Loucy (cell line): Measurements from ENCODE around the gene SLC1A1.

Experiments
- H2AFZ ChIP-seq: fragments of 200-600 bp; sonication (generic); 2 replicates; pipeline ENCODE4 v1.6.0; 2016; ENCODE audit warnings: antibody characterized with exemption, mild to moderate bottlenecking, low read length, moderate library complexity
- H3F3A ChIP-seq: fragments of 200-600 bp; 2 replicates; pipeline ENCODE4 v1.6.0; 2016; ENCODE audit warnings: antibody characterized with exemption, low read depth, mild to moderate bottlenecking
- H3K27me3 ChIP-seq: fragments of 200-600 bp; sonication (generic); 2 replicates; pipeline ENCODE4 v1.6.1; 2014; ENCODE audit warnings: low read length, mild to moderate bottlenecking; ENCODE audit not compliant: insufficient read depth, poor library complexity, severe bottlenecking
- H3K36me3 ChIP-seq: fragments of 200-600 bp; sonication (generic); 2 replicates; pipeline ENCODE4 v1.6.1; 2016; ENCODE audit warnings: low read length; ENCODE audit not compliant: insufficient read depth
- H3K4me1 ChIP-seq: fragments of 200-600 bp; sonication (generic); 2 replicates; pipeline ENCODE4 v1.5.1; 2014; ENCODE audit warnings: low read length, mild to moderate bottlenecking; ENCODE audit not compliant: insufficient read depth, poor library complexity, severe bottlenecking
- H3K4me2 ChIP-seq: fragments of 200-600 bp; sonication (generic); 2 replicates; pipeline ENCODE4 v1.6.0; 2014; ENCODE audit warnings: antibody characterized with exemption, low read length, low read depth, mild to moderate bottlenecking; ENCODE audit not compliant: poor library complexity, severe bottlenecking
- H3K4me3 ChIP-seq: fragments of 200-600 bp; sonication (generic); 2 replicates; pipeline ENCODE4 v1.5.1; 2014; ENCODE audit warnings: low read length, mild to moderate bottlenecking, mixed read lengths; ENCODE audit not compliant: poor library complexity, severe bottlenecking
- H3K79me2 ChIP-seq: fragments of 200-600 bp; sonication (generic); 2 replicates; pipeline ENCODE4 v1.6.1; 2014; ENCODE audit warnings: low read length; ENCODE audit not compliant: insufficient read depth
- H3K9ac ChIP-seq: fragments of 200-600 bp; sonication (generic); 2 replicates; pipeline ENCODE4 v1.6.0; 2014; ENCODE audit warnings: mild to moderate bottlenecking, low read depth, low read length, moderate library complexity; ENCODE audit not compliant: poor library complexity, severe bottlenecking
- H3K9me2 ChIP-seq: fragments of 200-600 bp; sonication (generic); replicated peaks from 2 replicates; pipeline ENCODE4 v1.6.1; 2016; ENCODE audit warnings: low read depth, low read length, mixed read lengths
- H3K9me3 ChIP-seq: fragments of 200-600 bp; sonication (generic); 2 replicates; pipeline ENCODE4 v1.6.1; 2014; ENCODE audit warnings: mild to moderate bottlenecking, antibody characterized with exemption, low read length, low read depth; ENCODE audit not compliant: insufficient read depth
- H4K20me1 ChIP-seq: fragments of 200-600 bp; sonication (generic); 2 replicates; pipeline ENCODE4 v1.6.0; 2014; ENCODE audit warnings: antibody characterized with exemption, low read length, mild to moderate bottlenecking; ENCODE audit not compliant: insufficient read depth, poor library complexity, severe bottlenecking
- EZH2phosphoT487 ChIP-seq: fragments of 200-600 bp; IDR thresholded peaks from 2 replicates; pipeline ENCODE4 v1.6.1; 2018; ENCODE audit warnings: antibody characterized with exemption, mild to moderate bottlenecking, moderate library complexity, borderline replicate concordance
- TF ChIP-seq, protein P1 (sequence below): fragments of 200-600 bp; sonication (generic); conservative IDR thresholded peaks from 2 replicates; pipeline ENCODE4 v1.5.1; 2014; ENCODE audit warnings: mild to moderate bottlenecking, antibody characterized with exemption, low read length

The SLC1A1 gene

DNA sequence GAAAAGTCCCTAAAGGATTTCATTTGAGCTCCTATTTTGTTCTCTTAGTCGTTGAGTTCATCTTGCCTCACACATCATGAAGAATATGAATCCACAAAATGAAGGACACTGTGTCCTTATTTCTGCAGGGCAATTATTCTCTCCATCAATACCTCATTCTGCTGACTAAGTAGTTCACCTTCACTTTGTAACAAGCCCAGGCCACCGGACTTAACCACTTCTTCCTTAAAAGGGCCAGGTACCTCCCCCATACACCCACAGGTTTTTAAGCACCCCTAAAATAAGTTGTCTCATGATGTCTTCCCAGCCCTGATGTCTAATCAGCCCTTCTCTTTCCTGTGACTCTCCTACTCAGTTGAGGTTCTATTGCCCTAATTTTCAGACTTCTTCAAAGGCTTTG is 104.7 kb downstream of the SLC1A1 start:
- Histone ChIP-seq H3K4me2 (no peak overlapping the region), H2AFZ (no peak overlapping the region), H3K27me3 (peaks cover 16% of the 10 kb centered on the region), H3F3A (no peaks in the 10 kb centered on the region), H3K9me2 (no peaks in the 10 kb centered on the region), H3K4me1 (no peaks in the 10 kb centered on the region), H3K4me3 (no peak overlapping the region), H3K79me2 (no peaks in the 10 kb centered on the region), H3K9me3 (no peaks in the 10 kb centered on the region), H3K9ac (no peak overlapping the region), H4K20me1 (no peaks in the 10 kb centered on the region), H3K36me3 (no peaks in the 10 kb centered on the region)
- TF ChIP-seq, protein P1, sequence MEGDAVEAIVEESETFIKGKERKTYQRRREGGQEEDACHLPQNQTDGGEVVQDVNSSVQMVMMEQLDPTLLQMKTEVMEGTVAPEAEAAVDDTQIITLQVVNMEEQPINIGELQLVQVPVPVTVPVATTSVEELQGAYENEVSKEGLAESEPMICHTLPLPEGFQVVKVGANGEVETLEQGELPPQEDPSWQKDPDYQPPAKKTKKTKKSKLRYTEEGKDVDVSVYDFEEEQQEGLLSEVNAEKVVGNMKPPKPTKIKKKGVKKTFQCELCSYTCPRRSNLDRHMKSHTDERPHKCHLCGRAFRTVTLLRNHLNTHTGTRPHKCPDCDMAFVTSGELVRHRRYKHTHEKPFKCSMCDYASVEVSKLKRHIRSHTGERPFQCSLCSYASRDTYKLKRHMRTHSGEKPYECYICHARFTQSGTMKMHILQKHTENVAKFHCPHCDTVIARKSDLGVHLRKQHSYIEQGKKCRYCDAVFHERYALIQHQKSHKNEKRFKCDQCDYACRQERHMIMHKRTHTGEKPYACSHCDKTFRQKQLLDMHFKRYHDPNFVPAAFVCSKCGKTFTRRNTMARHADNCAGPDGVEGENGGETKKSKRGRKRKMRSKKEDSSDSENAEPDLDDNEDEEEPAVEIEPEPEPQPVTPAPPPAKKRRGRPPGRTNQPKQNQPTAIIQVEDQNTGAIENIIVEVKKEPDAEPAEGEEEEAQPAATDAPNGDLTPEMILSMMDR, result no peak
- no peak for TF ChIP-seq EZH2phosphoT487

DNA sequence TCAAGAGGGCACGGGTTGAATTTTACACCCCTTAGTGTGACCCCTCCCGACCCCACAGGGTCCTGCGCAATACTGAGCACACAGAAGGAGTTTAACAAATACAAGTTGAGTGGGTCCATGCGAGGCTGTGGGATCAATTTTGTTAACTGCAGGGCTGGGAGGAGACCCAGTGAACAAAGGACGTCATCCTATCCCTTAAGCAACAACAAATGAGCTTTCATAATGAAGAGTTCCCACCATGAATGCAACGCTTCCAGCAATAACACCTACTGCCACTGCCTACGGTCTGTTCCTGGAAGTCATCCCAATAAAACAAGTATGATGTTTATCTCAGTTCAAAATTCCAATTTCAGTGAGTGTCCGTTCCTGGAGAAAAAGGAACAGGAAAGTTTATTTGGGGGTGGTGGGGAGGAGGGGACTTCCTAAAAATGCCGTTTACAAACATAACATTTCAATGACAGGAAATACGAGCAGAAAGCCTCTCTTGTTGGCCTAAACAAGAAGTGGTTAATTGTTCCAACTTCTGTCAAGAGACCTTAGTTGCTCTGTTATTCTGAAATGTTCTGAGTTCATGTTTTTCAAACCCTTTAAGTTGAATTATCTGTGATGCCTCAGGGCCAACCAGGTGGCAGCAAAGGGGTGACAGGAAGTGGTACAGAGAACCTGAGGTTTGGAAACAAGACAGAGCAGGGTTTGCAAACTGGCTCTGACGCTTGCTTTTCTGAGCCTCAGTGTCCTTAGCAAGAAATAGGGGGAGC is 106.1 kb downstream of the SLC1A1 start:
- no peaks in the 10 kb centered on the region for H3K79me2 ChIP-seq
- H3K4me3 ChIP-seq, result no peak overlapping the region
- no peaks in the 10 kb centered on the region for H3K9me2 ChIP-seq
- H3K4me2 ChIP-seq, result no peak overlapping the region
- H4K20me1 ChIP-seq, result no peaks in the 10 kb centered on the region
- no peaks in the 10 kb centered on the region for H3F3A ChIP-seq
- no peaks in the 10 kb centered on the region for H3K9me3 ChIP-seq
- no peaks in the 10 kb centered on the region for H3K36me3 ChIP-seq
- no peak overlapping the region for H3K9ac ChIP-seq
- H3K27me3 ChIP-seq, result peaks cover 21% of the 10 kb centered on the region
- TF ChIP-seq, protein P1, result no peak; the same call in 1 of the 2 replicates
- TF ChIP-seq EZH2phosphoT487, result no peak
- no peaks in the 10 kb centered on the region for H3K4me1 ChIP-seq
- no peak overlapping the region for H2AFZ ChIP-seq

DNA sequence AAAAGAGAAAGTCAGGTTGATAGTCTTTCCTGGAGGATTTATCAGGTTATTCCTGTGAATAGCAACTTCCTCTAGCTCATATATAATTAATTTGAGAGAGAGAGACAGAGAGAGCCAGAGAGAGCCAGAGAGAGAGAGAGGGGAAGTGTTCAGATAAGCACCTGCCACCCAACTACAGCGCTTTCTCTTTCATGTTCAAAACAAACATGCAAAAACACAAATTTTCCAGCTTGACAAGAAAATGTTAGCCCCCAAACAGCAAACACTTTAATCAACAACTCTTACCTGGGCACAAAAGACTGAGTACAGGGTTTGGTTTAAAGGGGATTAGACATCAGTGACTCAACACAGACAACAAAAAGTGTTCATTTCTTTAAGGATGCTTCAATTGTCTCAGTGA is 110.1 kb downstream of the SLC1A1 start:
- no peaks in the 10 kb centered on the region for H3K4me1 ChIP-seq
- H3K4me3 ChIP-seq, result no peak overlapping the region
- no peaks in the 10 kb centered on the region for H3K9me2 ChIP-seq
- no peak overlapping the region for H3K4me2 ChIP-seq
- TF ChIP-seq, protein P1, result no peak
- TF ChIP-seq EZH2phosphoT487, result no peak
- no peaks in the 10 kb centered on the region for H3F3A ChIP-seq
- H4K20me1 ChIP-seq, result no peaks in the 10 kb centered on the region
- H2AFZ ChIP-seq, result no peak overlapping the region
- H3K27me3 ChIP-seq, result peaks cover 40% of the 10 kb centered on the region
- no peaks in the 10 kb centered on the region for H3K79me2 ChIP-seq
- no peaks in the 10 kb centered on the region for H3K9me3 ChIP-seq
- no peak overlapping the region for H3K9ac ChIP-seq
- no peaks in the 10 kb centered on the region for H3K36me3 ChIP-seq
